ENCODE results near the gene BATF.

BATF gene

GRCh38 chr14:75511201-75511600 is 11.1 kb upstream of the BATF start:
- TF ChIP-seq TAF1 (IDR thresholded peaks at IDR 0.05; ENCODE audit: low read depth): no peak
- TF ChIP-seq YY1 (IDR thresholded peaks at IDR 0.05; ENCODE audit: low read depth): no peak
- no peak for TF ChIP-seq MAX (IDR thresholded peaks at IDR 0.05)
- no peak for TF ChIP-seq FOXM1 (IDR thresholded peaks at IDR 0.05; ENCODE audit: borderline replicate concordance, low read depth)
- TF ChIP-seq TCF12 (IDR thresholded peaks at IDR 0.05; ENCODE audit: low read depth): no peak
- TF ChIP-seq NFIC (IDR thresholded peaks at IDR 0.05): no peak
- TF ChIP-seq ZBTB7A (IDR thresholded peaks at IDR 0.05; ENCODE audit: low read depth): no peak
- no peak for TF ChIP-seq TEAD4 (IDR thresholded peaks at IDR 0.05)
- TF ChIP-seq EP300 (IDR thresholded peaks at IDR 0.05; ENCODE audit: borderline replicate concordance): no peak
- no peak for TF ChIP-seq CEBPB (IDR thresholded peaks at IDR 0.05)
- no peak for TF ChIP-seq USF1 (IDR thresholded peaks at IDR 0.05)
- TF ChIP-seq EGR1 (IDR thresholded peaks at IDR 0.05): no peak
- TF ChIP-seq CREB1 (IDR thresholded peaks at IDR 0.05; ENCODE audit: low read depth): no peak
- TF ChIP-seq REST (IDR thresholded peaks at IDR 0.05; ENCODE audit: low read depth): no peak
- no peak for TF ChIP-seq RAD21 (IDR thresholded peaks at IDR 0.05; ENCODE audit: low read depth)

- TF ChIP-seq FOXM1 (IDR thresholded peaks at IDR 0.05; ENCODE audit: borderline replicate concordance, low read depth): no peak
- no peak for TF ChIP-seq ZBTB7A (IDR thresholded peaks at IDR 0.05; ENCODE audit: low read depth)
- no peak for TF ChIP-seq NFIC (IDR thresholded peaks at IDR 0.05)
- no peak for TF ChIP-seq CREB1 (IDR thresholded peaks at IDR 0.05; ENCODE audit: low read depth)
Measured at GRCh38 chr14:75513911-75514672, 8.2 kb upstream of the BATF start.

- TF ChIP-seq TCF12 (IDR thresholded peaks at IDR 0.05; ENCODE audit: low read depth) (no peak), RAD21 (IDR thresholded peaks at IDR 0.05; ENCODE audit: low read depth) (peak; percentile 27; the same call in 1 of the 2 replicates)
Measured at GRCh38 chr14:75514673-75515628, 7.3 kb upstream of the BATF start.

GRCh38 chr14:75515629-75515996 is 6.7 kb upstream of the BATF start:
- no peak for TF ChIP-seq FOXM1 (IDR thresholded peaks at IDR 0.05; ENCODE audit: borderline replicate concordance, low read depth)
- TF ChIP-seq RAD21 (IDR thresholded peaks at IDR 0.05; ENCODE audit: low read depth): no peak
- no peak for TF ChIP-seq MAX (IDR thresholded peaks at IDR 0.05)
- TF ChIP-seq EGR1 (IDR thresholded peaks at IDR 0.05): no peak
- no peak for TF ChIP-seq NFIC (IDR thresholded peaks at IDR 0.05)
- TF ChIP-seq EP300 (IDR thresholded peaks at IDR 0.05; ENCODE audit: borderline replicate concordance): no peak
- no peak for TF ChIP-seq YY1 (IDR thresholded peaks at IDR 0.05; ENCODE audit: low read depth)
- TF ChIP-seq CEBPB (IDR thresholded peaks at IDR 0.05): no peak
- no peak for TF ChIP-seq USF1 (IDR thresholded peaks at IDR 0.05)
- TF ChIP-seq TAF1 (IDR thresholded peaks at IDR 0.05; ENCODE audit: low read depth): no peak
- no peak for TF ChIP-seq REST (IDR thresholded peaks at IDR 0.05; ENCODE audit: low read depth)
- no peak for TF ChIP-seq TCF12 (IDR thresholded peaks at IDR 0.05; ENCODE audit: low read depth)
- no peak for TF ChIP-seq ZBTB7A (IDR thresholded peaks at IDR 0.05; ENCODE audit: low read depth)
- TF ChIP-seq CREB1 (IDR thresholded peaks at IDR 0.05; ENCODE audit: low read depth): no peak
- no peak for TF ChIP-seq TEAD4 (IDR thresholded peaks at IDR 0.05)

- no peak for TF ChIP-seq TAF1 (IDR thresholded peaks at IDR 0.05; ENCODE audit: low read depth)
- no peak for TF ChIP-seq USF1 (IDR thresholded peaks at IDR 0.05)
- no peak for TF ChIP-seq CREB1 (IDR thresholded peaks at IDR 0.05; ENCODE audit: low read depth)
- TF ChIP-seq RAD21 (IDR thresholded peaks at IDR 0.05; ENCODE audit: low read depth): peak; percentile 66
Measured at GRCh38 chr14:75518625-75519024, 3.6 kb upstream of the BATF start.

All from Ishikawa (cell line).